Right cardiac atrium (tissue), 5 donors: ENCODE measurements around the gene RAB38. TPM values are rescaled to one million over a fixed set of nuclear protein-coding genes. Genes with fewer than 3 reads are reported as not detected.
A peak's percentile ranks its signal among the peaks of the same experiment; 100 is the strongest.

Source experiments
- ATAC-seq, 2 donors: fragments of 200-7000 bp; cut with Tn5 transposase; one replicate each; pipeline versions ENCODE4 v1.8.0 to v1.9.1; 2020; ENCODE audit warnings: moderate library complexity in 2 of 2, mild to moderate bottlenecking in 1 of 2
- DNase-seq, 3 donors: peaks; one replicate each; pipeline ENCODE4 v3.0.0-alpha.2; 2020
- H3K27ac ChIP-seq: one replicate; pipeline ENCODE4 v1.5.1; 2013; ENCODE audit warnings: mild to moderate bottlenecking, low read length, control low read depth, moderate library complexity
- H3K27me3 ChIP-seq: one replicate; pipeline ENCODE4 v1.6.1; 2013; ENCODE audit not compliant: control insufficient read depth, insufficient read depth
- H3K4me1 ChIP-seq: one replicate; pipeline ENCODE4 v1.6.1; 2013; ENCODE audit warnings: low read length; ENCODE audit not compliant: control insufficient read depth, insufficient read depth
- H3K4me3 ChIP-seq: one replicate; pipeline ENCODE4 v1.5.1; 2013; ENCODE audit warnings: low read length, control low read depth
- H3K9me3 ChIP-seq: one replicate; pipeline ENCODE4 v1.6.1; 2013; ENCODE audit warnings: low read length; ENCODE audit not compliant: control insufficient read depth
- WGBS: extraction: QIAGEN DNeasy Blood & Tissue Kit; methylation state at CpG from one replicate; pipeline ENCODE4 v1.1.7; 2013; 5-methylcytosine and 5-hydroxymethylcytosine counted together
- intact Hi-C, 4 donors: fragments of 100-400 bp; cut with DNase I; formaldehyde crosslinking; loops; one replicate each; pipeline versions ENCODE4 v1.11.0 to v1.14.0; 2022 to 2023
- polyA plus RNA-seq: library from polyadenylated mRNA; stranded (reverse); fragments of 200-250 nt; gene quantifications from one replicate; pipeline ENCODE4 v1.2.3, GENCODE V29; 2013
- total RNA-seq, 4 donors: library from RNA; stranded (reverse); fragmentation: NEBNext Ultra II Directional; extraction: Animal tissue kit (Norgen Biotek cat#: 25700); gene quantifications; one replicate each; pipeline ENCODE4 v1.2.1, GENCODE V29; 2021
- donor health status: healthy with polysubstance abuse.
- donor health status: DM: no; HTN: yes; CAD: no.
- donor health status: DM: no; HTN: no; CAD: no.
- donor health status: DM: no; HTN: yes; CAD: no; lungs with severe emphysema.
- donor health status: DM: yes; HTN: yes; CAD: no.

Gene RAB38
- total and polyA plus RNA-seq, 5 donors, result 0.39 to 1.4 (median 1.0) TPM

DNA sequence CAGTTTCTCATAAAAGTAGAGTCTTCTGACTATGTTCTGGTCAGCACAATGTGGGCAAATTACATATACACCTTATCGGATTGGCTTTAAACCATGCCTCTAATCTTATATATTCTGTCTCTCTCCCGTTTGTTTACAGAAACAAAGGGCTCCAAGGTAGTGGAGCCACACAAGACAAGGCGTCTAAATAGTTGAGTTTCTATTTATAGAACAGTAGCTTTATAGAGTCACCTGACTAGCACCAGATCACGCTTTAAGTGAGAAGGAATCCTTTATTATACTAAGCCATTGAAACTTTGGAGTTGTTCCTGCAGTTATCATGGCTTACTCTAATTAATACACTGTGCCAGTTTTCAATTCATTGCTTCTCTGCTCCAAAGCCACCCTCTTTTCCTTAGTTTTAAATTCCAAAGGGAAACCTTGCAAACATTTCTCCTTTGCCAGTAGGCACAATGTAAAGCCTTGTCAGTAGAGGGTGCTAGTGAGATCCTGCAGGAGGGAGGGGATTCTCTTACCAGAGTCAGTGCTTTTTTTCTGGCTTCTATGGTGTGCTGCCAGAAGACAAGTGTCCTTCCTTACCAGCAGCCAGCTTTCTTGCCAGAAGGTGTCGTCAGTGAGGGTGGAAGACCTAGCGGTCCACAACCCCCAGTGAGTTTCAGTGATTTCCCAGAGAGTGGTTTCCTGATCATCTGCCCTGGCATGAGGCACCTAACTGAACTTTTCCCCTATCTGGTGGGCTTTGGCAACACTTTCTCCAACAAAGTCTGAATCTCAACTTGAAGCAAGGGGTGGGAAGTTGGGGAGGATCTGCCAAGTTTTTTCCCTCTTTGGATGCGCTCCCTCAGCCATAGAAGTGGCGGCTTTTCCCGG is 71.7 kb downstream of the RAB38 start:
- Histone ChIP-seq H3K4me3 (no peak overlapping the region), H3K9me3 (no peaks in the 10 kb centered on the region), H3K4me1 (no peaks in the 10 kb centered on the region), H3K27ac (no peak overlapping the region), H3K27me3 (no peaks in the 10 kb centered on the region)
- ATAC-seq, result no peak
- DNase-seq, result peak in 1 of 3 donors; percentile 10
- WGBS, result 75% methylated on average over 9 of the region's 9 CpGs
- intact Hi-C loops, result no loop called here

DNA sequence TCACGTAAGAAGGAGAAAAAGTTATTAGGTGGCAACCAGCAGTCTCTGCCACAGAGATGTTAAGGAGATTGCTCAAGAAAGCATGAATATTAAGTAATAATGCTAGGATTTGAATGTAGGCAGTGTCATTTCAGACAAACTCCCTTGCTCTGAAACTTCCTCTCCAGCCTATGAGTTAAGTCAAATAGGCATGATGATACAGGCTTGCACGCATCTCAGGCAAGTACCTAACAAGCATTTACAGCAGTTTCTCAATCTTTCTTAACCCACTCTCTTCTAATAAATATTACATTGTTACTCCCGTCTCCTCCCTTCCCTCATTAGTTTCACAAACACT is 72.7 kb downstream of the RAB38 start:
- H3K4me3 ChIP-seq, result no peak overlapping the region
- DNase-seq (no peak), ATAC-seq (no peak)
- H3K4me1 ChIP-seq, result no peaks in the 10 kb centered on the region
- no peaks in the 10 kb centered on the region for H3K9me3 ChIP-seq
- no peaks in the 10 kb centered on the region for H3K27me3 ChIP-seq
- H3K27ac ChIP-seq, result no peak overlapping the region
- intact Hi-C loops, result no loop called here
- WGBS, result 79% methylated on average over 3 of the region's 3 CpGs

DNA sequence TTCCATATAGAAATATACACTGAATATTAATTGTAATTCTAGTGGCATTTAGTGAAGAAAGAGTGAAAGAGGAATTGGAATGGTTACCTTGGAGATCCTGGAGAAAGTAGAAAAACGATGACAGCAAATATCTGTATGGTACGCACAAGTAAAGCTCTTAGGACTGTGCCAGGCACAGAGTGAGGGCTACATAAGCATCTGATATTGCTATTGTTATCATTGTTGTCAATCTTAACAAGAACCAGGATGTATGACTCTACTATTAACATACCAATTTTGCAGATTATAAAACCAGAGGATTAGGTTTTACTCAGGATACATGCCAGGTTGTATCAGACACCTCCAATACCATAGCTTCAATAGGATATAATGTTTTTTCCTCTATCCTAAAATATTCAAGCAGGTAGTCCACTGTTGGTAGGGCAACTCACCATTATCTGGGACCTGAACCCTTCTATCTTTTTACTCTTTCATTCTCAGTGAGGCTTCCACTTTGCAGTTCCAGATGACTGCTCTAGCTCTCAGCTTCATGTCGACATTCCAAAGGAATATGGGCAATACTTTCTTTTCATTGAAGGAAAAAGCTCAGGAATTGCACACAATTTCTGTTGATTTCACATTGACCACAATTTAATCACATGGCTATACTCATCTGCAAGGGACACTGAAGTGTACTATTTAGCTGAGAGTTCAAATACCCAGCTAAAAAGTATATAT is 73.2 kb downstream of the RAB38 start:
- Histone ChIP-seq H3K27me3 (no peaks in the 10 kb centered on the region), H3K9me3 (no peaks in the 10 kb centered on the region), H3K4me3 (no peak overlapping the region), H3K4me1 (no peaks in the 10 kb centered on the region), H3K27ac (no peak overlapping the region)
- intact Hi-C loops, result no loop called here
- 90% methylated on average over 3 of the region's 3 CpGs for WGBS
- no peak for ATAC-seq
- no peak for DNase-seq

DNA sequence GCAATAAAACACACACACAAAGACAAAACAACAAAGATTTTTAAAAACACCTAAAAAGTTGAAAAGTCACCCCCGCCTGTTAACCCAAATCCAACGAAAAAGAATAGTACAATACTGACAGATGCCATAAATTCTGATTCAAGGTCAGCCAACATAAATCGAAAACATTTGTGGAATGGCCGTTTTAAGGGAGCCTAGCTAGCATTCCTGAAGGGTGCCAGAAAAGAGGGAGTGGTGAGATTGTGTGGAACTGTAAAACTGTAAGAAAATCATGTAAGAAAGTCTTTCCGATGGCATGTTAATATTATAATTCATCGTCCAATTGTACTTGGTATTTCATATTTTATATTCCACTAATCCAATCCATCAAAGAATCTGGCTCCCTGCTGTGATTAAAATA is 75.1 kb downstream of the RAB38 start:
- Histone ChIP-seq H3K9me3 (no peaks in the 10 kb centered on the region), H3K4me3 (no peak overlapping the region), H3K27me3 (no peaks in the 10 kb centered on the region), H3K4me1 (no peaks in the 10 kb centered on the region), H3K27ac (no peak overlapping the region)
- no peak for ATAC-seq
- DNase-seq, result no peak
- intact Hi-C loops, result no loop called here
- WGBS, result 53% methylated on average over 6 of the region's 6 CpGs

DNA sequence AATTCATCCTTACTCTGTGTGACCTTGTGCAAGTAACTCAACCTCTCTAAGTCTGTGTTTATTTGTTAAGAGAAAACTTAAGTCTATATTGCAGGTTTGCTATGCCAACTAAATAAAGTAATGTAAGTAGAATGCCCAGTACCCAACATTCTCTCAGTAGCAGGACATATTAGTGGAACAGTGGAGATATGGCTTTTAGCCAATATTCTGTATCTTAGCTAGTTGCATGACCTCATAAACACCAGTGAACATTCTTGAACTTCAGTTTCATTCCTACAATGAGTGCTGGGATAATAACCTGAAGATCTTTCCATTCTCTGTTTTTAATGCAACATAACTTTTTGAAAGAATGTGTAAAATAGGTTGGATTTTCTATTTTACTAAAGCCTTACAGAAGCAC is 77.0 kb downstream of the RAB38 start:
- no peak for DNase-seq
- intact Hi-C loops, result no loop called here
- no peak overlapping the region for H3K27ac ChIP-seq
- H3K4me1 ChIP-seq, result no peaks in the 10 kb centered on the region
- H3K27me3 ChIP-seq, result no peaks in the 10 kb centered on the region
- H3K9me3 ChIP-seq, result no peaks in the 10 kb centered on the region
- H3K4me3 ChIP-seq, result no peak overlapping the region
- ATAC-seq, result no peak

DNA sequence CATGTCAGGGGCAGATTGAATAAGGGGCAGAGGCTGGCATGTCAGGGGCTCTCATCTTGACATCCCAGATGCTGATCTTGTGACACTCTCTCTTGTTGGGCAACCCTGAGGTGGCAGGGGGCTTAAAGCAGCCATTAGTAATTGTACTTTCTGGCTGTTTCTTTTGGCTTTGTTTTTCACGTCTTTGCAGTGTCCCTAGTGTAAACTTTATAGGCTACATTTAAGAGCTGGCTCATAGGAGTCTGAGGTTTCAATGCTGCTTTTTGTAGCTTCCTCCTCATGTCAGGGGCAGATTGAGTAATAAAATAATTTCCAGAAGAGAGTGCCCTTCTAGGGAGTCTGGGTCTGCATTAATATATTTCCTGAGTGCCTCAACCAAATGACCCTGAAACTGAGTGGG is 86.1 kb downstream of the RAB38 start:
- no peaks in the 10 kb centered on the region for H3K9me3 ChIP-seq
- DNase-seq (no peak), ATAC-seq (no peak)
- 62% methylated on average over 1 of the region's 1 CpG for WGBS
- H3K27me3 ChIP-seq, result no peaks in the 10 kb centered on the region
- intact Hi-C loops, result no loop called here
- H3K4me3 ChIP-seq, result no peak overlapping the region
- H3K4me1 ChIP-seq, result no peaks in the 10 kb centered on the region
- no peak overlapping the region for H3K27ac ChIP-seq

DNA sequence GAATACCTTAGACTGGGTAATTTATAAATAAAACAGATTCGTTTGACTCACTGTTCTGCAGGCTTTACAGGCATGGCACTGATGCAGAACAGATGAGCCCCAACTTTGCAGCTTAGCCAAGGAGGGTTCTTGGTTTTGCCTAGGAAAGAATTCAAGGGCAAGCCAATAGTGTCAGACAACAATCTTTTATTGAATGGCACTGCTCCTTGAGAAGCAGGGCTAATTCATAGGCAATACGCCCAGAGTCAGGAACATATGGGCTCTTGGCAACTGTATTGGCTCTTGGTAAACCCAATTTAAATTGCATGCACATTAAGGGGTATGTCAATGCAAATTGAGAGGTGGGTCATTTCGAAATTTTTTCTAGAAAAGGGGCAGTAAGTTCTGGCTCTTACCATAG is 87.9 kb downstream of the RAB38 start:
- H3K9me3 ChIP-seq, result no peaks in the 10 kb centered on the region
- ATAC-seq, result no peak
- no peaks in the 10 kb centered on the region for H3K27me3 ChIP-seq
- 78% methylated on average over 3 of the region's 3 CpGs for WGBS
- H3K27ac ChIP-seq, result no peak overlapping the region
- no peaks in the 10 kb centered on the region for H3K4me1 ChIP-seq
- intact Hi-C loops, result no loop called here
- H3K4me3 ChIP-seq, result no peak overlapping the region
- no peak for DNase-seq

DNA sequence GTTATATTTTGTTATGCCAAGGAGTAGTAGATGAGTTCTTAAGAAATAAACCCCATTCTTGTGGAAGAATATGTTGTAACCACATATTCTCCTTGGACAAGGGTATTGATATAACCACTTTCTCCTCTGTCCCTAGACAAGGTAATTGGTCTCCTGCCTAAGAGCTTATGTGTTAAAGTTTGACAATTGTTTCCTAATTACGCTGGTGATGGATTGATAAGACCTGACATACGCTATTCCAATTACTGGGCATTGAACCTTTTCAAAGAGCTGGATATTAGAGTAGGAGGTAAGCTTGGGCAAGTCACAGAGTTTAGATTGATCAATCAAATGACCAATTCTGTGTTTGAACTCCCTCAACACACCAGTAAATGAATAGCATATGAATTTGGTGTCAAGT is 88.9 kb downstream of the RAB38 start:
- WGBS, result 87% methylated on average over 2 of the region's 2 CpGs
- DNase-seq, result no peak
- no peaks in the 10 kb centered on the region for H3K4me1 ChIP-seq
- no peaks in the 10 kb centered on the region for H3K9me3 ChIP-seq
- H3K27me3 ChIP-seq, result no peaks in the 10 kb centered on the region
- H3K4me3 ChIP-seq, result no peak overlapping the region
- no peak for ATAC-seq
- H3K27ac ChIP-seq, result no peak overlapping the region
- intact Hi-C loops, result no loop called here

DNA sequence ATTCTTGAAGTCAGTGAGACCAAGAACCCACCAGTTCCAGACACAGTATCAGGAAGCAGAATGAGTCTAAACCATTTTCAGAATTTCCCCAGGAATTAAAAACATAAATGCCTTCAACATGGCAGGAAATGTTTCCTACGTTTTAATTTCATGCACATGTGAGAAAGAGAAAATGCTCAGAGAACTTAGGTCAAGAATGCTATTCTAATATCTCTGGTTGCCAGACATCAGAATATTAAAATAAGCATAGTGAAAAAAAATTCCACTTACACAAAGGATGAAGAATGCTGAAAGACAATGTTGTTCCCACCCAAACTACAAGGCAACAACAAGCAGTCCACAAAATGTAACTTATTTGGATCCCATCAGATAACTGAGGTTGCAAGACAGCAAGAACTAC is 104.8 kb downstream of the RAB38 start:
- ATAC-seq (no peak), DNase-seq (no peak)
- WGBS, result 33% methylated on average over 1 of the region's 1 CpG
- Histone ChIP-seq H3K27ac (no peak overlapping the region), H3K27me3 (no peaks in the 10 kb centered on the region), H3K4me3 (no peak overlapping the region), H3K4me1 (no peaks in the 10 kb centered on the region), H3K9me3 (peaks cover 3% of the 10 kb centered on the region)
- intact Hi-C loops, result no loop called here

DNA sequence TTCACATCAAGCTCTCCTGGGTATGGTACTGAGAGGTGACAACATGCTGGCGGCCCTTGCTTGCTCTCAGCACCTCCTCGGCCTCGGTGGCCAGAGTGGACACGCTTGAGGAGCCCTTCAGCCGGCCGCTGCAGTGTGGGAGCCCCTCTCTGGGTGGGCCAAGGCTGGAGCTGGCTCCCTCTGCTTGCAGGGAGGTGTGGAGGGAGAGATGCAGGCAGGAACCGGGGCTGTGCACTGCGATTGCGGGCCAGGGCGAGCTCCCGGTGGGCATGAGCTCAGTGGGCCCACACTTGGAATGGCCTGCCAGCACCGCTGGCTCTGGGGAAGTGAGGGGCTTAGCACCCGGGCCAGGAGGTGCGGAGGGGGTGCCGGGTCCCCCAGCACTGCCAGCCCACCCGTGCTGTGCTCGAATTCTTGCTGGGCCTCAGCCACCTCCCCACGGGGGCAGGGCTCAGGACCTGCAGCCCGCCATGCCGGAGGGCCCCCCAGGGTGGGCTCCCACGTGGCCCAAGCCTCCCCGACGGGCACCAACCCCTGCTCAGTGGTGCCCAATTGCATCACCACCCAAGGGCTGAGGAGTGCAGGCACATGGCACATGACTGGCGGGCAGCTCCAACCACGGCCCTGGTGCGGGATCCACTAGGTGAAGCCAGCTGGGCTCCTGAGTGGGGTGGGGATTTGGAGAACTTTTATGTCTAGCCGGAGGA is 106.2 kb downstream of the RAB38 start:
- no peak for ATAC-seq

DNA sequence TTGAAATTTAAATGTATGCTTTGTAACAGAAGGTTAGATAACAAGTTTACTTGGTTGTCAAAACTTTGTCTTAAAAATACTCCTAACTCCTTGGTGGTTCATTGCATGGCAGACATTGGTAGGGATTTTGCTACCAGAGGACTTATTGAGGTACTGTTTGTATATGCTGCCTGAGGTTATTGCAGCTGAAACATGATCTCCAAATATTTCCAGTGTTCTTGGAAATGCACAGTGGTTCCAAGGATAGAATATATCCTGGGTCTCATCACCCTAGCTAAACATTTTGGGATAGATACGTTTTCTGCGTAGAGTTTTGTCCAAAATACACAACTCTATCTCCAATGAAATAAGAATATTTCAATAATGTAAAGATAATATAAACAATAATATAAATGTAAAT is 109.2 kb downstream of the RAB38 start:
- no peak for ATAC-seq
- Histone ChIP-seq H3K4me1 (no peaks in the 10 kb centered on the region), H3K4me3 (no peak overlapping the region), H3K27ac (no peak overlapping the region), H3K9me3 (no peaks in the 10 kb centered on the region), H3K27me3 (no peaks in the 10 kb centered on the region)
- intact Hi-C loops, result no loop called here
- WGBS, result 59% methylated on average over 2 of the region's 2 CpGs
- DNase-seq, result no peak

More for the DNA sequence above, 106.2 kb downstream of the RAB38 start:
- no peak overlapping the region for H3K4me3 ChIP-seq
- WGBS, result 91% methylated on average over 27 of the region's 27 CpGs
- DNase-seq, result peak in 1 of 3 donors; percentile 44
- intact Hi-C loops, result no loop called here
- no peaks in the 10 kb centered on the region for H3K27me3 ChIP-seq
- H3K27ac ChIP-seq, result no peak overlapping the region
- H3K4me1 ChIP-seq, result no peaks in the 10 kb centered on the region
- H3K9me3 ChIP-seq, result peaks cover 3% of the 10 kb centered on the region
